HepG2 (cell line): ENCODE measurements around the gene MIEF2. TPM values are rescaled to one million over a fixed set of nuclear protein-coding genes. Genes with fewer than 3 reads are reported as not detected.

Experiments
- CREM ChIP-seq, 2 experiments: sonication (generic) in 1 of 2; formaldehyde crosslinking in 1 of 2; IDR thresholded peaks; 2 replicates each; pipeline versions ENCODE4 v1.4.0 to v1.6.1; 2016 to 2020; ENCODE audit warnings: antibody characterized with exemption in 1 of 2, mild to moderate bottlenecking in 1 of 2, missing genetic modification reagents in 1 of 2
- FOXO1 ChIP-seq: sonication (generic); formaldehyde crosslinking; IDR thresholded peaks from 2 replicates; pipeline ENCODE4 v1.4.0; 2020; ENCODE audit warnings: missing genetic modification reagents
- HIVEP1 ChIP-seq: sonication (generic); formaldehyde crosslinking; IDR thresholded peaks from 2 replicates; pipeline ENCODE4 v1.4.0; 2020; ENCODE audit warnings: mild to moderate bottlenecking, missing genetic modification reagents
- HNF4G ChIP-seq, 2 experiments: sonication (generic) in 1 of 2; formaldehyde crosslinking in 1 of 2; IDR thresholded peaks; 2 replicates each; pipeline versions ENCODE4 v1.4.0 to v1.6.1; 2011 to 2020; ENCODE audit warnings: borderline replicate concordance in 2 of 2, low read depth in 2 of 2, mild to moderate bottlenecking in 2 of 2, low read length in 1 of 2, missing genetic modification reagents in 1 of 2, moderate library complexity in 1 of 2
- PAX8 ChIP-seq: sonication (generic); formaldehyde crosslinking; IDR thresholded peaks from 2 replicates; pipeline ENCODE4 v1.8.0; 2022; ENCODE audit warnings: mild to moderate bottlenecking, missing genetic modification reagents, borderline replicate concordance
- STAT5B ChIP-seq: sonication (generic); formaldehyde crosslinking; IDR thresholded peaks from 2 replicates; pipeline ENCODE4 v1.4.0; 2020; ENCODE audit warnings: missing genetic modification reagents
- ZBTB42 ChIP-seq: sonication (generic); formaldehyde crosslinking; IDR thresholded peaks from 2 replicates; pipeline ENCODE4 v1.5.0; 2020; ENCODE audit warnings: mild to moderate bottlenecking, missing genetic modification reagents
- ZEB1 ChIP-seq: IDR thresholded peaks from 2 replicates; pipeline ENCODE4 v1.6.1; 2012; ENCODE audit warnings: mild to moderate bottlenecking, low read depth, inconsistent platforms; ENCODE audit not compliant: insufficient replicate concordance
- ZMYM3 ChIP-seq: sonication (generic); formaldehyde crosslinking; IDR thresholded peaks from 2 replicates; pipeline ENCODE4 v1.5.1; 2020; ENCODE audit warnings: mild to moderate bottlenecking, missing genetic modification reagents
- ZNF260 ChIP-seq: sonication (generic); formaldehyde crosslinking; IDR thresholded peaks from 2 replicates; pipeline ENCODE4 v1.4.0; 2020; ENCODE audit warnings: missing genetic modification reagents, low read depth, mild to moderate bottlenecking, borderline replicate concordance
- ZNF577 ChIP-seq: sonication (generic); formaldehyde crosslinking; IDR thresholded peaks from 2 replicates; pipeline ENCODE4 v1.4.0; 2020; ENCODE audit warnings: mild to moderate bottlenecking, low read depth, missing genetic modification reagents, borderline replicate concordance
- ZNF777 ChIP-seq: sonication (generic); formaldehyde crosslinking; IDR thresholded peaks from 2 replicates; pipeline ENCODE4 v1.4.0; 2020; ENCODE audit warnings: missing genetic modification reagents
- ZNF839 ChIP-seq: sonication (generic); formaldehyde crosslinking; IDR thresholded peaks from 2 replicates; pipeline ENCODE4 v1.4.0; 2020; ENCODE audit warnings: missing genetic modification reagents, mild to moderate bottlenecking, borderline replicate concordance
- ZNF883 ChIP-seq: sonication (generic); formaldehyde crosslinking; IDR thresholded peaks from 2 replicates; pipeline ENCODE4 v1.5.1; 2020; ENCODE audit warnings: mild to moderate bottlenecking, missing genetic modification reagents; ENCODE audit errors: not compliant biosample characterization
- polyA plus RNA-seq, 8 experiments: library from polyadenylated mRNA; depleted of rRNA in 3 of 8; stranded (reverse) in 7 of 8; unstranded in 1 of 8; fragments of >200 nt; fragmentation: Illumina TruSeq in 4 of 8; extraction: Trizol in 4 of 8; gene quantifications; 2 replicates each; pipeline versions ENCODE4 v1.2.1 to v1.2.3, GENCODE V29; 2011 to 2016; ENCODE audit warnings: low read depth in 4 of 8, missing spikeins in 1 of 8, mixed read lengths in 1 of 8; ENCODE audit not compliant: insufficient read depth in 1 of 8
- total RNA-seq, 5 experiments: library from RNA; depleted of rRNA; stranded (reverse); fragments of >200 nt; fragmentation: Illumina TruSeq; extraction: Trizol; gene quantifications; 2 replicates each; pipeline ENCODE4 v1.2.3, GENCODE V29; 2016; ENCODE audit warnings: low read depth in 1 of 5
- TF ChIP-seq, protein P1 (sequence below): sonication (generic); formaldehyde crosslinking; IDR thresholded peaks from 2 replicates; pipeline ENCODE4 v1.4.0; 2020; ENCODE audit warnings: missing genetic modification reagents
- TF ChIP-seq, protein P2 (sequence below): IDR thresholded peaks from 2 replicates; pipeline ENCODE4 v1.6.1; 2016; ENCODE audit warnings: missing genetic modification reagents, missing compliant biosample characterization
- TF ChIP-seq, protein P3 (sequence below): sonication (generic); formaldehyde crosslinking; IDR thresholded peaks from 2 replicates; pipeline ENCODE4 v1.4.0; 2020; ENCODE audit warnings: missing genetic modification reagents

The MIEF2 gene
- total and polyA plus RNA-seq, 2 of the 13 experiments (the other 11 are each of a cell fraction or from before 2014, with no cell fraction given) = 6.0 to 8.0 TPM

DNA sequence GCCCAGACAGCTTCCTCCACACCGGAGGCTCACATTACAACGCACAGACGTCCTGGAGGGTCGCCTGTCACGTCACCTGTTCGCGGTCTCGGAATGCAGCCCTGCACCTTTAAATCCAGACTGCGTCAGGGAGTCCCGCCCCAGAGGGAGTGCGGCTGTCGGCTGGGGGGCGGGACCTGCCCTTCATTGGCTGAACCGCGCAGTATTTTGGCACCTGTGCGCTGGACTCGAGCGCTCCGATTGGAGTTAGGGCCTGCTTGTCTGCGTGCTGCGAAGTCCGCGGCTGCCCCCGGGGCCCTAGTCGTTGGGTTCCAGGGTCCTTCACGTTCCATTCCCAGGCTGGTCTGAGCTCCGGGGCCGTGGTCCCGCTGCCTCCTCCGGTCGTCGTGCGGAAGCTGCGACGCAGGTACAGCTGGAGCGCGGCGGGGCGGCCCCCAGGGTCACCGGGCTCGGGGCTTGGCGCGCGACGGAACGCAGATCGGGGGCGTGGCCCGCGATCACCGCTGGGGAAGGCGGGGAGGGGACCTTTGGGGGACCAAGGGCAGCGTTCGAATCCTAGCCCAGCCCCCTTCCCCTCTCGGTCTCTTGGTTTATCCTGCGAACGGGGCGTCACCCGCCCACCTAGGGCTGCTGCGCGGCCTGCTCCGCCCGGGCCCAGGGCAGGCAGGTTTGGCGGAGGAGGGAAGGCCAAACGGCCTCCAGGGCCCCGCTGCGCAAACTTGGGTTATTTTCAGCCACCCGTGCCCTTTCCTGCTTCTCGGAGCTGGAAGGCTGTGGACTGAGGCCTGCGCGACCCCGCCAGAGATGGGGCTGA, at the start of gene MIEF2 (continued):
- TF ChIP-seq, protein P1, sequence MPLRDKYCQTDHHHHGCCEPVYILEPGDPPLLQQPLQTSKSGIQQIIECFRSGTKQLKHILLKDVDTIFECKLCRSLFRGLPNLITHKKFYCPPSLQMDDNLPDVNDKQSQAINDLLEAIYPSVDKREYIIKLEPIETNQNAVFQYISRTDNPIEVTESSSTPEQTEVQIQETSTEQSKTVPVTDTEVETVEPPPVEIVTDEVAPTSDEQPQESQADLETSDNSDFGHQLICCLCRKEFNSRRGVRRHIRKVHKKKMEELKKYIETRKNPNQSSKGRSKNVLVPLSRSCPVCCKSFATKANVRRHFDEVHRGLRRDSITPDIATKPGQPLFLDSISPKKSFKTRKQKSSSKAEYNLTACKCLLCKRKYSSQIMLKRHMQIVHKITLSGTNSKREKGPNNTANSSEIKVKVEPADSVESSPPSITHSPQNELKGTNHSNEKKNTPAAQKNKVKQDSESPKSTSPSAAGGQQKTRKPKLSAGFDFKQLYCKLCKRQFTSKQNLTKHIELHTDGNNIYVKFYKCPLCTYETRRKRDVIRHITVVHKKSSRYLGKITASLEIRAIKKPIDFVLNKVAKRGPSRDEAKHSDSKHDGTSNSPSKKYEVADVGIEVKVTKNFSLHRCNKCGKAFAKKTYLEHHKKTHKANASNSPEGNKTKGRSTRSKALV = 0 out of 2 replicates have a peak, but pooled peaks have one; percentile 52
- TF ChIP-seq ZNF839 (no peak; the same call in 1 of the 2 replicates), ZBTB42 (CRISPR knock-in tag) (0 out of 2 replicates have a peak, but pooled peaks have one; percentile 40), STAT5B (CRISPR knock-in tag) (no peak), ZEB1 (peak; percentile 76), ZNF883 (CRISPR knock-in tag) (peak; percentile 92), ZNF577 (no peak), ZNF260 (CRISPR knock-in tag) (0 out of 2 replicates have a peak, but pooled peaks have one; percentile 30), PAX8 (CRISPR knock-in tag) (peak; percentile 63; the same call in 1 of the 2 replicates), FOXO1 (peak; percentile 29), CREM (IDR thresholded peaks at IDR 0.05) (peak; percentile 81), CREM (CRISPR knock-in tag; IDR thresholded peaks at IDR 0.05) (no peak), ZMYM3 (CRISPR knock-in tag) (peak; percentile 56; the same call in 1 of the 2 replicates), HIVEP1 (peak; percentile 79), ZNF777 (CRISPR knock-in tag) (peak; percentile 80; the same call in 1 of the 2 replicates), HNF4G (IDR thresholded peaks at IDR 0.05; ENCODE audit: borderline replicate concordance, low read depth, low read length) (0 out of 2 replicates have a peak, but pooled peaks have one; percentile 41), HNF4G (CRISPR knock-in tag; IDR thresholded peaks at IDR 0.05; ENCODE audit: borderline replicate concordance, low read depth) (no peak; the same call in 1 of the 2 replicates)
- TF ChIP-seq, protein P2, sequence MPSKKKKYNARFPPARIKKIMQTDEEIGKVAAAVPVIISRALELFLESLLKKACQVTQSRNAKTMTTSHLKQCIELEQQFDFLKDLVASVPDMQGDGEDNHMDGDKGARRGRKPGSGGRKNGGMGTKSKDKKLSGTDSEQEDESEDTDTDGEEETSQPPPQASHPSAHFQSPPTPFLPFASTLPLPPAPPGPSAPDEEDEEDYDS (CRISPR knock-in tag) = peak; percentile 97
- TF ChIP-seq, protein P3, sequence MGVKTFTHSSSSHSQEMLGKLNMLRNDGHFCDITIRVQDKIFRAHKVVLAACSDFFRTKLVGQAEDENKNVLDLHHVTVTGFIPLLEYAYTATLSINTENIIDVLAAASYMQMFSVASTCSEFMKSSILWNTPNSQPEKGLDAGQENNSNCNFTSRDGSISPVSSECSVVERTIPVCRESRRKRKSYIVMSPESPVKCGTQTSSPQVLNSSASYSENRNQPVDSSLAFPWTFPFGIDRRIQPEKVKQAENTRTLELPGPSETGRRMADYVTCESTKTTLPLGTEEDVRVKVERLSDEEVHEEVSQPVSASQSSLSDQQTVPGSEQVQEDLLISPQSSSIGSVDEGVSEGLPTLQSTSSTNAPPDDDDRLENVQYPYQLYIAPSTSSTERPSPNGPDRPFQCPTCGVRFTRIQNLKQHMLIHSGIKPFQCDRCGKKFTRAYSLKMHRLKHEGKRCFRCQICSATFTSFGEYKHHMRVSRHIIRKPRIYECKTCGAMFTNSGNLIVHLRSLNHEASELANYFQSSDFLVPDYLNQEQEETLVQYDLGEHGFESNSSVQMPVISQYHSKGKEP (CRISPR knock-in tag) = no peak
